ENCODE measurements around the gene RSPO4.

DNA sequence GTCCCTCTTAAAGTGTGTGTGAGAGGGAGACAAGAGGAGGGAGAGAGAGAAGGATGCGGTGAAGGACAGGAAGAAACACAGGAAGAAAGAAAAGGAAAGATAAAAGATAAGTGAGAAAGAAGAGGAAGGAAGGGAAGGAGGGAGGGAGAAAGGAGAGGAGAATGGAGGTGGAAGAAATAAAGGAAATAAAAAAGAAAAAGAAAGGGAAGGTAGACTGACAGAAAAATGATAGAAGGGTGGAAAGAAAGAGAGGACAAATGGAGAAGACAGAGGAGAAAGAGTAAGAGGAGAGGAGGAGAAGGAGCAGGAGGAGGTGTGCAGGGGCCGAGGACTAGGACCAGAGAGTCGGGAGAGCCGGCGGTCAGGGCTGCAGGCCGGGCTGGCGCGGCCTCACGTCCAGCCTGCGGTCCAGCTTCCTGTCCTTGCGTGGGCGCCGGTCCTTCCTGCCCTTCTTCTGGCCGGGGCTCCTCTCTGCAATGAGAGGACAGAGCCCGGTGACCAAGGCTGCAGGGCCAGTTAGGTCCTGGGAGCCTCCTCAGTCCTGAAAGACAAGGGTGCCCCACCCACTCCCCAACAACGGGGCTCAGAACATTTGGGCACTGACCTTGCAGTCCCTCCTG lies 42.0 kb downstream of the RSPO4 start:
- TF ChIP-seq, protein P1, sequence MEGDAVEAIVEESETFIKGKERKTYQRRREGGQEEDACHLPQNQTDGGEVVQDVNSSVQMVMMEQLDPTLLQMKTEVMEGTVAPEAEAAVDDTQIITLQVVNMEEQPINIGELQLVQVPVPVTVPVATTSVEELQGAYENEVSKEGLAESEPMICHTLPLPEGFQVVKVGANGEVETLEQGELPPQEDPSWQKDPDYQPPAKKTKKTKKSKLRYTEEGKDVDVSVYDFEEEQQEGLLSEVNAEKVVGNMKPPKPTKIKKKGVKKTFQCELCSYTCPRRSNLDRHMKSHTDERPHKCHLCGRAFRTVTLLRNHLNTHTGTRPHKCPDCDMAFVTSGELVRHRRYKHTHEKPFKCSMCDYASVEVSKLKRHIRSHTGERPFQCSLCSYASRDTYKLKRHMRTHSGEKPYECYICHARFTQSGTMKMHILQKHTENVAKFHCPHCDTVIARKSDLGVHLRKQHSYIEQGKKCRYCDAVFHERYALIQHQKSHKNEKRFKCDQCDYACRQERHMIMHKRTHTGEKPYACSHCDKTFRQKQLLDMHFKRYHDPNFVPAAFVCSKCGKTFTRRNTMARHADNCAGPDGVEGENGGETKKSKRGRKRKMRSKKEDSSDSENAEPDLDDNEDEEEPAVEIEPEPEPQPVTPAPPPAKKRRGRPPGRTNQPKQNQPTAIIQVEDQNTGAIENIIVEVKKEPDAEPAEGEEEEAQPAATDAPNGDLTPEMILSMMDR (IDR thresholded peaks at IDR 0.05), result no peak
- TF ChIP-seq POLR2A (IDR thresholded peaks at IDR 0.05), result no peak
